Measurements from ENCODE around the gene ROBO2.

- TF ChIP-seq FOXM1 (IDR thresholded peaks at IDR 0.05; ENCODE audit: low read depth, low read length) (no peak), BACH1 (IDR thresholded peaks at IDR 0.05; ENCODE audit: borderline replicate concordance) (no peak), NBN (IDR thresholded peaks at IDR 0.05) (no peak), CTCF (IDR thresholded peaks at IDR 0.05 in 2 of 3, conservative IDR thresholded peaks at IDR 0.05 in 1 of 3; ENCODE audit: control insufficient read depth in 2 of 3, extremely low read depth in 1 of 3, insufficient read depth in 1 of 3, low read depth in 3 of 3, low read length in 3 of 3) (no peak), POLR2A (IDR thresholded peaks at IDR 0.05; ENCODE audit: low read depth, low read length) (no peak), CREM (IDR thresholded peaks at IDR 0.05; ENCODE audit: low read depth) (no peak), YBX1 (IDR thresholded peaks at IDR 0.05) (no peak)
These were observed 372.1 kb downstream of the ROBO2 start for GRCh38 chr3:77412021-77412438.

All from GM12878 (cell line).